WTC11 (cell line): ENCODE results near the gene TMEM144.

Experiments
- NFYB ChIP-seq: sonication (generic); formaldehyde crosslinking; conservative IDR thresholded peaks from 2 replicates; pipeline ENCODE4 v1.8.0; 2022; ENCODE audit warnings: low read depth, missing genetic modification reagents
- NR1H2 ChIP-seq: sonication (generic); formaldehyde crosslinking; IDR thresholded peaks from 2 replicates; pipeline ENCODE4 v1.9.0; 2021; ENCODE audit warnings: mild to moderate bottlenecking, moderate library complexity, missing genetic modification reagents
- TCF7 ChIP-seq: sonication (generic); formaldehyde crosslinking; IDR thresholded peaks from 2 replicates; pipeline ENCODE4 v1.8.0; 2022; ENCODE audit warnings: mild to moderate bottlenecking, low read depth, missing genetic modification reagents, moderate library complexity
- TF ChIP-seq, protein P1 (sequence below): fragments of 200-600 bp; IDR thresholded peaks from 2 replicates; pipeline ENCODE4 v1.8.0; 2022; ENCODE audit warnings: antibody characterized with exemption

- TF ChIP-seq, protein P1, sequence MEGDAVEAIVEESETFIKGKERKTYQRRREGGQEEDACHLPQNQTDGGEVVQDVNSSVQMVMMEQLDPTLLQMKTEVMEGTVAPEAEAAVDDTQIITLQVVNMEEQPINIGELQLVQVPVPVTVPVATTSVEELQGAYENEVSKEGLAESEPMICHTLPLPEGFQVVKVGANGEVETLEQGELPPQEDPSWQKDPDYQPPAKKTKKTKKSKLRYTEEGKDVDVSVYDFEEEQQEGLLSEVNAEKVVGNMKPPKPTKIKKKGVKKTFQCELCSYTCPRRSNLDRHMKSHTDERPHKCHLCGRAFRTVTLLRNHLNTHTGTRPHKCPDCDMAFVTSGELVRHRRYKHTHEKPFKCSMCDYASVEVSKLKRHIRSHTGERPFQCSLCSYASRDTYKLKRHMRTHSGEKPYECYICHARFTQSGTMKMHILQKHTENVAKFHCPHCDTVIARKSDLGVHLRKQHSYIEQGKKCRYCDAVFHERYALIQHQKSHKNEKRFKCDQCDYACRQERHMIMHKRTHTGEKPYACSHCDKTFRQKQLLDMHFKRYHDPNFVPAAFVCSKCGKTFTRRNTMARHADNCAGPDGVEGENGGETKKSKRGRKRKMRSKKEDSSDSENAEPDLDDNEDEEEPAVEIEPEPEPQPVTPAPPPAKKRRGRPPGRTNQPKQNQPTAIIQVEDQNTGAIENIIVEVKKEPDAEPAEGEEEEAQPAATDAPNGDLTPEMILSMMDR: no peak
- no peak for TF ChIP-seq NFYB (CRISPR knock-in tag)
- TF ChIP-seq TCF7 (CRISPR knock-in tag): no peak
- TF ChIP-seq NR1H2 (CRISPR knock-in tag): no peak
Observed at GRCh38 chr4:158169931-158170690, 40.2 kb upstream of the TMEM144 start.
